Gastroesophageal sphincter (tissue), 3 donors: ENCODE measurements around the gene CHST1.

Experiments
- EP300 ChIP-seq: sonication (generic); formaldehyde crosslinking; IDR thresholded peaks from one replicate; pipeline ENCODE4 v1.6.1; 2017; ENCODE audit warnings: antibody characterized with exemption, mild to moderate bottlenecking
- POLR2AphosphoS5 ChIP-seq: sonication (generic); formaldehyde crosslinking; IDR thresholded peaks from one replicate; pipeline ENCODE4 v1.6.1; 2017; ENCODE audit warnings: antibody characterized with exemption
- TF ChIP-seq, protein P1 (sequence below), 4 experiments: fragments of 200-600 bp in 2 of 4; fragments of 450-650 bp in 2 of 4; sonication (generic) in 1 of 4; IDR thresholded peaks; one replicate each; pipeline ENCODE4 v1.5.1; 2017 to 2019; ENCODE audit warnings: antibody characterized with exemption in 4 of 4, mild to moderate bottlenecking in 2 of 4, moderate library complexity in 2 of 4

DNA sequence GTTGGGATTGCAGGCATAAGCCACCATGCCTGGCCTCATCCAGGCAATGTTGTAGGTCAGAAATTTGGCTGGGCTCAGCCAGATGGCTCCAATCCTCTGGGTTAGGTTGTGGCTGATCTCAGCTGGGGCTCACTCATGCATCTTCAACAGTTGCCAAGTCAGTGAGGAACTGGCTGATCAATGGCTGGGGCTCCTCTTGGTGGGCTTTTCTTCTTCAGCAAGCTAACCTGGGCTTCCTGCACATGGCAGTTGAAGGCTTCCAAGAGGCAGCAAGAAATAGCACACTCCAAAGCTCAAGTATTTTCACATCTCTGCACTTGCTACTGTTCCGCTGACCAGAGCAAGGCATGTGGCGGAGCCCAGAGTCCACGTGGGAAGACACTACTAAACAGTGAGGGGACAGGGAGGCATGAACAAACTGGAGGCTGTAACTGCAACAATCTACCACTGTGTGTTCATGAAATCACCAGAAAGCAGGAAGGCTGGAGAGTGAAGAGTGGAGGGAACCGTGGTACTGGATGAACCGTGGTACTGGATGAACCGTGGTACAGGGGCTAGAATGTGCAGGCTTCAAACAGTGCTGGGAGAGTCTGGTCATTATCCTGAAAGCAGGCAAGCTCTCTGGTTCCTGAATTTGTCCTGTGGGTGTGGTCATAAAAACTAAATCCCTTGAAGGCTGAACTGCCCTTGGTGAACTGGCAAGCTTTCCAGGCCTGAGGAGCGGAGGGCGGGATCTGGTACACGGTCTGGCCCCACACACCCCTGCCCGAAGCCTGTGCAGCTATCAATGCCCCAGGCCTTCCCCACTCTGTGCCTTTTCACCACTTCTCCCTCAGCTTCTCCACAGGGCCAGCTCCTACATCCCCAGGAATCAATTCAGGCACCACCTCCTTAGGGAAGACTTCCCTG lies 20.2 kb downstream of the CHST1 start:
- TF ChIP-seq, protein P1, sequence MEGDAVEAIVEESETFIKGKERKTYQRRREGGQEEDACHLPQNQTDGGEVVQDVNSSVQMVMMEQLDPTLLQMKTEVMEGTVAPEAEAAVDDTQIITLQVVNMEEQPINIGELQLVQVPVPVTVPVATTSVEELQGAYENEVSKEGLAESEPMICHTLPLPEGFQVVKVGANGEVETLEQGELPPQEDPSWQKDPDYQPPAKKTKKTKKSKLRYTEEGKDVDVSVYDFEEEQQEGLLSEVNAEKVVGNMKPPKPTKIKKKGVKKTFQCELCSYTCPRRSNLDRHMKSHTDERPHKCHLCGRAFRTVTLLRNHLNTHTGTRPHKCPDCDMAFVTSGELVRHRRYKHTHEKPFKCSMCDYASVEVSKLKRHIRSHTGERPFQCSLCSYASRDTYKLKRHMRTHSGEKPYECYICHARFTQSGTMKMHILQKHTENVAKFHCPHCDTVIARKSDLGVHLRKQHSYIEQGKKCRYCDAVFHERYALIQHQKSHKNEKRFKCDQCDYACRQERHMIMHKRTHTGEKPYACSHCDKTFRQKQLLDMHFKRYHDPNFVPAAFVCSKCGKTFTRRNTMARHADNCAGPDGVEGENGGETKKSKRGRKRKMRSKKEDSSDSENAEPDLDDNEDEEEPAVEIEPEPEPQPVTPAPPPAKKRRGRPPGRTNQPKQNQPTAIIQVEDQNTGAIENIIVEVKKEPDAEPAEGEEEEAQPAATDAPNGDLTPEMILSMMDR (IDR thresholded peaks at IDR 0.05): no peak
- TF ChIP-seq POLR2AphosphoS5 (no peak), EP300 (no peak)
